NCI-H345 treated with DMSO at 0.1 percent for 48 hours (cell line): ENCODE measurements around the gene STK39.

Experiments
- DNase-seq: peaks from one replicate; lab custom pipeline; 2025; ENCODE audit not compliant: unreplicated experiment; lab: John Stamatoyannopoulos, UW

The STK39 gene

DNA sequence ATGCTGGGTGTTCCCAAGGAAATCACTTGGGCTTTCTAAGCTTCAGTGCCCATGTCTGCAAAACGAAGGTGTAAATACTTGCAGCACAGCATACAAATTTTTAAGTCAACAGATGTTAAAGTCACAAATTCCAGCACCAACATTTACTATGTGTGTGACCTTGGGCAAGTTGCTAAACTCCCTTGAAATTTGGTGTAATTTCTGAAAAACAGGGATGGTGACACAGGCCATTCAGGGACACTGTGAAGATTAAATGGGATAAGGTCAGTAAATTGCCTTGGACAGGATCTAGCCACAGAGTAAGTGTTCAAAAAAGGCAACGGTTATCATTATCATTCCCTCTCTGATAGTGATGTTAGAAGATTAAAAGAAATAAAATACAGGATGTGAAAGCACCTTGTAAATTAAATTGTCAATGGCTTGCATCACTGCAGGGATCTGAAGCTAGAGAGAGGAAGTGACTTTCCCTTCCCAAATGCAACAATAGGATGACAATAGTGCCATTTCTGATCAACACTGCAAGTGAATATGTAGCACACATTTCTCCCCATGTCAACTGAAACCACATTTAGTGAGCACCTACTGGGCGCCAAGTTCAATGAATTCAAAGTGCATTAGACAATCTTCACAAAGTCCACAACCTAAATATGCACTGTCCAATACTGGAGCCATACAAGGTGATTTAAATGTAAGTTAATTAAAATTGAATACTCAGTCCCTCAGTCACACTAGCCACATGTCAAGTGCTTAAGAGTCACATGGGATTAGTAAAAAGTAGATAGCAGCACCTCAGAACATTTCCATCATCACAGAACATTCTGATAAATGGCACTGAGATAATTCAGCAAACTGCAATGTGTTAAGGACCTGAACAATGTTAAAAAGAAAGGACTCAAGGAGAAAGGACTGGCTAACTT is 81.2 kb downstream of the STK39 start:
- no peak for DNase-seq

DNA sequence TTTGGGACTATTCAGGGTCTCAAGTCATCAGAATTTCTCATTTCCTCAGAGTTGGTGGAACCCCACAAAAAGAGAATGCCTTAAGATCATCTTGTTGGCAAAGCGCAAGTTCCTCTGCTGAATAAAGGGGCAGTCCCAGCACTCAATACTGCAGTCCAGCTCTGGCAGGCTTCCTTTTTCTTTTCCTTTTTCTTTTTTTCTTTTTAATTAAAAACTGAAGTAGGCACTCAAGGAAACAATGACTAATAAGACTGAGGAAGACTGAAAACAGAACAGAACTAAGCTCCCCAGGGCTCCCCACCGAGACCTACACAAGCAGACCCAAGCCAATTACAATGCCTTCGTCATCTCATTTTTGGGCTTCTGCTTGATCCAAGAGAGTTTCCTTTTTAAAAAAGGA is 82.0 kb downstream of the STK39 start:
- no peak for DNase-seq

DNA sequence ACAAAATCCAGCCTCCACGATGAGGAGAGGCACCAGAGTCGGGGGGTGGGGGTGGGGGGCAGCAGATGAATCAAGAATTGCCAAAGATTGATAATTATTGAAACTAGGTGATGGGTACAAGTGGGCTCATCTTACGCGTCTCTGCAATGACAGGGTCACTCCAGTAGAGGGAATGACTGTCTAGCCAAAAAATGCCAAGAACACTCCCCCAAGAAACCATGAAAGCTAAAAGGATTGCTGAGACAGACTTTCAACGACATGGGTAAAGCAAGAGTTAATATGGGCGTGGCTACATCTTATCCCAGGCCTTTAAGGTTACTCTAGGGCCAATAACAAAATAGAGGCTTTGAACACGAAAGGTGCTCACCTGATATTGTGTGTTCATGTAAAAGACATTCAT is 86.5 kb downstream of the STK39 start:
- no peak for DNase-seq

DNA sequence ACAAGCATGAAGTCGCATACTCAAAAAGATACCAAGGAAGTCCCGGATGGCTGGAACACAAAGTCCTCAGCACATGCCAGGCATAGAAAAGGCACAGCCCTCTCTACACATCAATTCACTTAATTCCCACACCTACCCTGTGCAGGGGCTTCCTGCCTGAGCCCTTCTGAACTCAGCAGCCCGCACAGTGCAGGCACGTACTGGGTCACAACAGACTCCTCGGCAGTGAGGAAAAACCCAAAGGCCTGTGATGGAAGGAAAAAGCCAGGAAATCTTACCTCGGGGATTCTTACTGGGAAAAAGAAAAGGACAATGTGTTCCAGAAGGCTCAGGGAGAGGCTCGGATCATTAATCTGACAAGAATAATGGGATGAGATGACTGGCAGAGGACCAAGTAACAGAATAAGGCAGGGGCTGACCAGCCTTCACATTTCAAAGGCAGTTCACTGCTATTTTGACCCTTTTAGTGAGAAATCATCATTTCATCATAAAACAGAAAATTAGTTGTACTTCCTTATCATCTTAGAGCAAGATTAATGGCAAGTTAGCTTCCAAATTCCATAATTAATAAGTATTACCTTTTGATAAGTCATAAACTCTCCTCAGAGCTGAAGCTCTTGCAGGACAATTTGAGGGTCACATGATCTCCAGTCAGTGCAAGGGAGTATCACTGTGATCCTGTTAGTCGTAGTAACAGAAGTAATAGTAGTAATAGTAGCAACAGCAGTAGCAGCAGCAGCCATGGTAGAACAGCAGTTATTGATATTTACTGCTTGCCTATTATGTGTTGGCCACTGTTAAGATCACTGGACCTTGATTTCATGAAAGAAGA is 87.4 kb downstream of the STK39 start:
- DNase-seq: no peak

DNA sequence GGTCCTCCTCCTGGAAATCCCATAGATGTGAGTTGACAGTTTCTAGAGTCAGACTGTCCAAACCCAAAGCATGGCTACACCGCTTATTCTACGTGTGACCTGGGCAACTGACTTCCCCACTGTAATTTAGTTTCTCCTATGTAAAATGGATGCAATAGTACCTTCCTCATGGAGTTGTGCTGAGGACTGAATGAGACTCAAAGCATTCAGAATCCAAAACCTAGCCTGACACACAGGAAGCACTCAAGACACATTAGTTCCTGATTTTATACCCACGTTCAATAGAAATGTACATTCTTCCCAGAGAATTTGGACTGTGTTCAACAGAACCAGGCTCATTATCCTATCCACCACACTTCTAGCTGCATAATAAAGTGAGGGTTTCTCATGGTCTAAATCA is 88.8 kb downstream of the STK39 start:
- no peak for DNase-seq

DNA sequence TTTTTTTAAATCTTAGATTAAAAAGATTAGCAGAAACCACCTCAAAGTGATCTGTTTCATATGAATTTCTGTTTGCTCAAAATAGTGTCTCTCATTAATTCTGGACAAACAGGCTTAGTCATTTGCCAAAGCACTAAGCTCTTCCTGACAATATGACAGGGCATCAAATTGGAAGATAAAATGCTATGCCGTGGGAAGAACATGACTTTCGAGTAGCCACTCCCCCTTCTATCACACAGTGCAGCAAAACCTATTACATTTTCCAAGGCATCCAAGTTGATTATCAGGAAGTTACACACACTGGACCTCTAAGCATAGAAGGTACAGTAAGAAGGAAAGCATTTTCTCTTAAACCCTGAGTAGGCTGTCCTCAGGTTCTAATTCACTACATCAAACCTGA is 89.5 kb downstream of the STK39 start:
- no peak for DNase-seq

DNA sequence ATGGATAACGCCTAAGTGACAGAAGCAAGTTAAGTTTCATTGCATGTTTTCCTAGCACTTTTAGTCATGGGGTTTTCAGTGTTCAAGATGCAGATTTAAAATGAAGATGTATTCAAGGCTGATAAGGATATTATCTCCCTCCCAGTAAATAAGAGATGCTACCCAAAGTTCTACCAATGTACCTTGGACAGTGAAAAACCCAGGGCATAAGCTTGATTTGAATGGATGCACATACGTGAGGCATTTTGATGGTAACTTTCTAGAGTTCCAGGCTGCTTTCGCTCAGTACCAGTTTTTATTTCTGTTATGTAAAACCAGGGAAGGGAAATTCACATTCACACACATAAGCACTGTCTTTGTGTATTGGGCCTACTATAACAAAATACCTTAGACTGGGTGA is 90.3 kb downstream of the STK39 start:
- DNase-seq: no peak

DNA sequence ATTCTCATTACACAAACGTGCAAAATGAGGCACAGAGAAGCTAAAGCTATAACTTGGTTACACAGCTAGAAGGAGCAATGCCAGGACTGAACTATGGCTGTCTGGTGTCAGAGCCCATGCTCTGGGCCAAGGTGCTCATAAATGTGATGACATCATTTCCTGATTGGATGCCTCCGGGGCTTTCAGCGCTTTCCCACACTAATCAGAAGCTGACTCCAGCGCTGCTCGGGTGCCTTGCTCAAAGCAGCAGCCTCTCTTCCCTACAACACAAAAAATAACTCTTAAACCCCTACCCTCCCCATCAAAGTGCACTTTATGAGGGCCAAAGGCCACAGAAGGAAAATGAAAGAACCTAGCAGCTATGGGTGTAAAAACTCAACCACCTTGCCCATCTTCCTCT is 90.7 kb downstream of the STK39 start:
- no peak for DNase-seq

DNA sequence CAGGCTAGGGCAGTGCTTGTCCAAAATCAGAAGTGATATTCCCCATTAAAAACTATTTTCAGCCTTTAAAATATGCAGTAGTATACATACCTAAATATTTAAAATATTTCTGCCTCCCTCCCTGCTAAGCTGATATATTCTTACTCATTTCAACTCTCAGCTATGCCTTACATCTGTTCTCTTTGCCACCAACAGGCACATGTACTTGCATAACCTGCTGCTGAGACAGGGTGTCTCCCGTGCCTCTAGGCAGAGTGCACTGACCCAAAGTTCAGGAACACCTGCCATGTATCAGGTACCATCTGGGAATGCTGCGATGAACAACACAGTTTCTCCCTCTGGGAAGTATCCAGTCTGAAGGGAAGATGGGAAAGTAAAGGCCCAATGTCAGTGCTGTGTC is 91.7 kb downstream of the STK39 start:
- DNase-seq: no peak

DNA sequence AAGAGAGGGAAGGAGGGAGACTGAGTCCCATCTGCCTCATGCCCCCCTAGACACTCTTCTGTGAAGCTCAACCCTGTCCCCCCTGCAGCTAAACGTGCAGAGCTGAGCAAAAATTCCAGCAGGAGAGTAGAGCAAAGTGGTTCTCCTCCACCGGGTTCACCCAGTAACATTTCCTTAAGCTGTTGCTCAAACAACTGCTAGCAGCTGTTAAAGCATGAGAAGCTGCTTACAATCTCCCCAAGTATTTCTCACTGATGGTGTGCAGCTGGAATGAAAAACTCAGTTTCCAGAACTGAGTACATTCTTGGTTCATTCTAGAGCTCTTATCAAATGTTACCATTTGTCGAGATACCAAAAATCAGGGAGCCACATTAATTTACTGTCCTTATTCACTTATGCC is 92.3 kb downstream of the STK39 start:
- no peak for DNase-seq

DNA sequence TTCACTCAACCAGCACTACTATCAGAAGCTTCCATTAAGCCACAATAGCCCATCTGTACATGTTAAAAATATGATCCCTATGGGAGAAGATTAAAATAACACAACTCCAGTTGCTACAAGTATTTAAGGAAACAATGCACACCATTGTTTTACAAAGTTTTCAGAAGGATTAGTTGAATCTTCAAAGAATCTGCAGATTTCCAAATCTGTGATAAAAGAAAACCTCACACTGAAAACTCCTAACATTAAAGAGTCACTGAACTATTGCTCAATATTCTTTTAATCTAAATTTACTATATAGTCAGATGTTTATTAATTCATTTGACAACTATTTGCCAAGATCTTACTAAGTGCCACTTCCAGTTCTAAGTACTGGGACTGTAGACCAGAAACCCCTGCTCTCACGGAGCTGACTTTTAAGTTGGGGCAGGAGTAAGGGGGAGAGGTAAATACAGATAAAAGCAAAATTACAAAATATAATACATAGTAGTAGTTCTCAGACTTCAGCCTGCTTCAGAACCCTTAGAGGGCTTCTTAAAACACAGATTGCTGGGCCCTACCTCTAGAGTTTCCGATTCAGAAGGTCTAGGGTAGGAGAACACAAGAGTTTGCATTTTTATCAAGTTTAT is 94.4 kb downstream of the STK39 start:
- no peak for DNase-seq

DNA sequence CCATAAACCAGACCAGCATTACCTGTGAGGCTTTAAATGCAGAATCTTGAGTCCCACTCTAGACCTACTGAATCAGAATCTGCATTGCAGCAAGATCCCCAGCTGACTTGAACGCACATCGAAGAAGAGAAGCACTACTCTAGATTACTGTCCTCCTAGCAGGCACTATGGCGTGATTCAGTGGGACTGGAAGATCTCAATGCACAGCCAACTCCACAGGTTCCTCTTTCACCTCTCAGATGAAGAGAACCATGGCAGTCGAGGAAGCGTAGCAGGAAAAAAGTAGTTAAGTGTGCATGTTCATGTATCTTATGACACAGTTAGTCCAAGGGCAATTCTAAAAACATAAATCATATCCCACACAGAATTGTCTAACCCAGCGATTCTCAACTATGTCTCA is 97.4 kb downstream of the STK39 start:
- DNase-seq: no peak

DNA sequence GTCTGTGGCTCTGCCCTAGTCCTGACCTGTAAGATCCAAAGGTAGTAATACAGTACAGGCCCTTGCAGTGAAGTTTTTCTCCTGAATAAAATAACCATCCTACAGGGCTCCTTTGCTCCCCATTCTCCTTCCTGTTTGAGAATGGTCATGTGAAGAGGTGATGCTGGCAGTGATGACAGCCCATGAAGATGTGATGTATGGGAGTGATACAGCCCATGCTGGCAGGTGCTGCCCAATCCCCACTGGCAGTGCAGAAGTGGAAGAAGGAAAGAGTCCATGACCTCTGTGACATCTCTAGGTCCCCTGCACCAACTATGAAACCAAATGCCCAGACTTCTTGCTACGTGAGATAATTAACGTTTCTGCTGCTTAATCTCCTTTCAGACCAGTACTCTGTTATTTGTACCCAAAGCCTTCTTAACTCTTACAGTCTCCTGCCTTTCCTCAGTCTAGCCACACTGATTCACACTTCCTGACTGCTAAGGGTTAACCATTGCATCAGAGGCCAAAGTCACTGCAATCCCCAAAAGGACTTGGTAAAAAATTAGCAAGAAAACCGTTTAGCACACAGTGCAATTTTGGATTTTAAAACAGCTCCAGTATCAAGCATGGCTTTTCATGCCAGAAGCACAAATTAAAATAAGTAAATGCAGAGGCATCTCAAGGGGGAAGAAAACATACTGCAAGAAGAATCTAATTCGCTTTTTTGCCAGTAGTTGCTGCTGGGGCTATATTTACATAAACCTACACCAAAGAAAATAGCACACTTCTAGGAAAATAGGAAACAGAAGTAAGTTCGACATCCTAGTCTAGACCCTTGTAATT is 98.0 kb downstream of the STK39 start:
- DNase-seq: no peak

DNA sequence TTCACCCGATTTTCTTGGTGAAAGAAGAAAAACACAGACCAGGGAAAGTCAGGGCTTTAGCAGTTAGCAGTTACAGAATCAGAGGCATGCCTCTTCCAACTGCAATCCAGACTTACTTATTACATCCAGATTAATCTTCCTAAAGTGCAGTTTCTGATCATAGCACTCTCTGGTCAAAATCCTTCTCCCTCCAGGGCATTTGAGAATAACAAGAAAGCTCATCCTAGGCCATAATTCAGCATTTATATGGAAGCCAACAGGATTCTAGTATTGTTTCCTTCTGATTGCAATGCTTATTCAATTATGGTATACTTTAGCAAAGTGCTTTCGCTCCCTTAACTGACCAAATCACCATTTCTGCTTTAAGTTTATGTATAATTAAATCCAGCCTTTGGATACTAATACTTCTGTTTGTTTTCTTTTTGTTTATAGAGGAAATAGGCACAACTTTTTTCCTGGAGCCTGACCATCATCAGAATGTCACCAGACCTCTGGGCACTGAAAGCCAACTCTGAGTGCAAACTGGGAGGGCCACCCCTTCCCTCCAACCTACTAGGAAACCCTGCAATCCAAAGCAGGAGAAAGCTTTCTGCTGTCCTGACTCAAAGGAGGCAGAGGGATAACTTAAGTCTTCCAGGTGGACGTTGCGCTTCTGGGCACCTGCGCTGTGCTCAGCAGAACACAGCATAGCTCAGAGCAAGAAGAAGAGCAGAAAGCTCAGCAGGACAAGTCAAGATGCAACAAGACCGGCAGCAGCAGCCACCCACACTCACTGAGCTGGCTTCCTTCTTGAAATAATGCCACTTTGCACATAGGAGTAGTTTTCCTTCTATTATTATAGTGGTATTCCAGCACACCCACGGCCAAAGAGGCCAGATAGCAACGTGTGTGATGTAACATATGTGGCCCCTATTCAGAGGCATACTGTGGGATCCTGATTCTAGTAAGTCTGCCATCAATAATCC is 99.3 kb downstream of the STK39 start:
- no peak for DNase-seq

DNA sequence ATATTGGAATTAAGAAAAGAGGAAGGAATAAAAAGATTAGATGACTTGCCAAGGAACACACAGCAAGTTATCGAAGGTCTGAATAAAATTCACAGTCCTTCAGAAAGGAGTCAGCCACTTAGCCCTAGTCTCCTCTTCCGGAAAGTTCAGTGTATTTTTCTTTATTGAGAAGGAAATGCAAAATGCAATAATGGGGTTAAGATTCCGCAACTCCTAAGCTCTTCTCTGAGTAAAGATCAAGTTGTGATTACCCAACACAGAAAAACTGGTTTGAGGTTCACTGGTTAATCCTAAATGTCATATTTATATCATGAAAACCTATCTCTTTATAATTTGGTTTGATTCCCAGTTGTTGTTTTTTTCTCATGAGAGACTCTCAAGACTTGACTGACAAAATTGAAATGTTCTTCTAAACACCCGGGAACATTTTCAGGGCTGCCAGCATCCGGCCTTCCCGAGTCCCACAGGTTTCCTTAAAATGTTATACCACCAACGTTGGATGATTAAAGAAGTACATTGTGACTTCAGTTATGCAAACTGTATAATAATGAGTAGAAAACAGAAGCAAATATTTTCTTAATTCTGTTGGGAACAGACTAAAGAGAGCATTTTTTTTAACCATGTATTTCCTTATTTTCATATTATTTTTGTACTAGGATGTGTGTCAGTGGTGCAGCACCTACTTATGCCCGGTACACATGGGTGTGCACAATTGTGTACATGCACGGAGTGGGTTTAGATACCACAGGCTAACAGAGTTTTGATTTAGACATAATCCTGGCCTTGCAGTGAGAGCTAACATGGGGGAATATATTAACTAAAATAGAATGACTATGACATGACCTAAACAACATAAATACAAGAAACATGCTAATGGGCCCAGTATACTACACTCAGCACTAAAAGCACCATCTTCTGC is 100.2 kb downstream of the STK39 start:
- no peak for DNase-seq

DNA sequence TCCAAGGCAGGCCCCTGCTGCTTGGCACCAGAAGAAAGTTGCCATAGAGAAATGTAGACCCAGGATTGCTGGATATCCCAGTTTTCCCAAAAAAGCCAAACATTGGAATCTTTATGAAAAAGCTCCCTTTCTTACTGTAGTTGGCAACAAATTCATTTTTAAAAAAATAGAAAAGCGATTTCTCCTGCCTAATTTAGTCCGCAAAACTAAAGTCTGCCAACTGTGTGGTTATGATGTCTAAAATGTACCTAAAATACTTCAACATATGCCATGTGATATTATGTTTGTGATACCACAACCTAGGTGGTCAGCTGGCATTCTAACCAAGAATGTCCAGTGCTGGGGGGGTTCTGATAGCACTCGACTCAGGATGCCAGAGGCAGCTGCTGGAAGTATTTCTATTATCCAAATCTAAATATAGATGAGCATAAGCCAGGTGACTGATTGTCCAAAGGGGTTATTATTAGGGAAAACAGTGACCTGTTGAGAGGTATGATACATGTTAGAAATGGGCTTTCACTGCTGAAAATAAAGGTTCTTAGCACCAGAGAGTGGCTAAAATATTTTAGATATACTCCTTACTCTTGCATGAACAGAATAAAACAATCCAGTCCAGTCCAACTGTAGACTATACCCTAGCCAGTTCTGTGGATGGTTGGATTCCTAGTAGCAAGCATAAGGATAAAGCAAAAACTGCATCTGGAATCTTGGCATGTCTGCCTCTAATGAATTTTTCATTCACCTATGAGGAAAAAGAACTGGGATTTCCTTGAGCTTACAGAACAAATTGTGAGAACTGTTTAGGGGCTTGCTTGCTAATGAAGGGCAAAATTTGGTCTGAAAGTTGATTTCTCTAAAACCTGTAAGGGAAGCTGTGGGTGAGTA is 101.7 kb downstream of the STK39 start:
- DNase-seq: no peak

DNA sequence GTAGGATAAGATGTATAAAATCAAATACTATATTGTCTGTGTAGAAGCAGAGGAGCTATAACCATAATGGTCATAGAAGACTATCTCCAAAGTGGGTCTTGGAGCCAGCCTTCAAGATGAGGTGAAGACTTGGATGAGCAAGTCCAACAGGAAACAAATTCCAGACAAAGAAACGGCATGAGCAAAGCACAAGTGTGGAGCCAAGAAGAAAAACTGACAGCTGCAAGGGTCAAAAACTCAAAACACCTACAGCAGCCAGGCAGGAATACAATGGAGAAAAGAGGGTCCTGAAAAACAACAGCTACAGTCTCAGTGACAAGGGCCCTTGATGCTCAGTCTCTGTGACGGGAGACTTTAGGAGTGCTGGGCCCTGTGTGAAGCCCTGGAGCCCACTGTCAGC is 102.4 kb downstream of the STK39 start:
- DNase-seq: peak; percentile 34

DNA sequence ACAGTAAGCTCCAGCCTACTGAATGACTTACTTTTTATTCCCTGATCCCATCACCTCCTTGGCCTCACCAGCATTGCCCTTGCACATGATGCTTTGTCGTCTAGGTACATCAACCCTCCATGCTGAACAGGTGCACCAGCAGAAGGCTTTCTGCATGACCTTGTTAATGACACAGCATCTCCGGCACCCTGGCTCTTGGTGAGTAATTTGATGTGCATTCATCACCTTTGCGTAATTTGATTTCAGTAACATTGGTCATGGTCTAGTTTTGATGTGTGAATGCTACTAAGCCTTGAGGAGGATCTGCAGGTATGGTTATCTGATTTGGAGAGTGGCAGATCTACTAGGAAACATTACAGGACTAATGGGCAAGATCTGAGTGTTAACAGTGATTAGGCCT is 103.6 kb downstream of the STK39 start:
- no peak for DNase-seq
